ENCODE results near the gene SERINC5.

Gene SERINC5

GRCh38 chr5:80067531-80068245 is 188.2 kb downstream of the SERINC5 start:
- no peak for DNase-seq (ENCODE audit: low read depth in 2 of 2)

DNA sequence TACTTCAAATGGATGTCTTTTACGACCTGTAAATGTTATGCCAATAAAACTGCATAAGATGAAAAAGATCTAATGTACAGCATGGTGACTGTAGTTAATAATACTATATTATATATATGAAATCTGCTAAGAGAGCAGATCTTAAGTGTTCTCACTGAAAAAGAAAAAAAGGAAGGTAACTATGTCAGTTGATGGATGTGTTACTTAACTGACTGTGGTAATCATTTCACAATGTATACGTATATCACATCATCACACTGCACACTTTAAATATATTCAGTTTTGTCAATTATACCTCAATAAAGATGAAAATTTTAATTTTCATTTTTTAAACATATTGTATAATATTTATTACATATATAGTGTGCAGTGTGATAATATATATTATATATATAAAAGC is 188.8 kb downstream of the SERINC5 start:
- DNase-seq (ENCODE audit: low read depth in 2 of 2), result no peak

DNA sequence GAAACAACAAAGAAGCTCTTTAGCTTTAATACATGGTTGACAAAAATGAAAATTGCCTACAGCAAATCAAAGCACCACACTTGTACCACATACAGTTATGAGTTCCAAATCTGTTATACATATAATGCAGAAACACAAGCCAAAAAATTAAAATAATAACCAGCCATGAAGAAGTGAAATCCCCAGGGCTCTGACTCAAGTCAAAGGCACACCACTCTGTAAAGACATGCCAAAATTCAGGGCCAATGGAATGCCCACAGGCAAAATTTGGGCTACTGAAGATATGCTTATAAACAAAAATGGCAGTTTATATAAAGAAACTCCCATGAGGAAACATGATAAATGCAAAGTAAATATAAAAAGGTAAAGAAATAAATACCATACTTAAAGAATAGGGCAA is 191.7 kb downstream of the SERINC5 start:
- DNase-seq (ENCODE audit: low read depth in 2 of 2), result no peak

All from stimulated activated CD4-positive, alpha-beta T cell treated with anti-CD3 and anti-CD28 coated beads, Interleukin-15, amount 100 ng/mL, for 48 hours (primary cell).